HEK293 (cell line): Measurements from ENCODE around the gene RNF34.

Experiments
- MZF1 ChIP-seq: fragments of 450-650 bp; formaldehyde crosslinking; IDR thresholded peaks from 2 replicates; pipeline ENCODE4 v1.5.1; 2017; ENCODE audit warnings: missing biosample characterization, missing genetic modification characterization, borderline replicate concordance
- PRDM1 ChIP-seq: fragments of 450-650 bp; formaldehyde crosslinking; IDR thresholded peaks from 2 replicates; pipeline ENCODE4; 2016; ENCODE audit warnings: missing biosample characterization, missing genetic modification characterization
- ZNF121 ChIP-seq: fragments of 450-650 bp; formaldehyde crosslinking; IDR thresholded peaks from 2 replicates; pipeline ENCODE4 v1.5.1; 2016; ENCODE audit warnings: missing biosample characterization, missing genetic modification characterization
- ZNF138 ChIP-seq: fragments of 450-650 bp; formaldehyde crosslinking; IDR thresholded peaks from 2 replicates; pipeline ENCODE4 v1.5.1; 2016; ENCODE audit warnings: missing biosample characterization, missing genetic modification characterization, borderline replicate concordance
- ZNF266 ChIP-seq: fragments of 450-650 bp; formaldehyde crosslinking; IDR thresholded peaks from 2 replicates; pipeline ENCODE4 v1.5.1; 2016; ENCODE audit warnings: missing biosample characterization, missing genetic modification characterization, low read depth
- ZNF510 ChIP-seq: fragments of 450-650 bp; formaldehyde crosslinking; IDR thresholded peaks from 2 replicates; pipeline ENCODE4 v1.5.1; 2018; ENCODE audit warnings: mild to moderate bottlenecking, missing genetic modification characterization, missing biosample characterization; ENCODE audit not compliant: insufficient replicate concordance
- ZNF600 ChIP-seq: fragments of 450-650 bp; formaldehyde crosslinking; IDR thresholded peaks from 2 replicates; pipeline ENCODE4 v1.5.1; 2016; ENCODE audit warnings: missing biosample characterization, missing genetic modification characterization
- TF ChIP-seq, protein P1 (sequence below): fragments of 450-650 bp; formaldehyde crosslinking; IDR thresholded peaks from 2 replicates; pipeline ENCODE4 v1.5.1; 2016; ENCODE audit warnings: missing biosample characterization, missing genetic modification characterization

DNA sequence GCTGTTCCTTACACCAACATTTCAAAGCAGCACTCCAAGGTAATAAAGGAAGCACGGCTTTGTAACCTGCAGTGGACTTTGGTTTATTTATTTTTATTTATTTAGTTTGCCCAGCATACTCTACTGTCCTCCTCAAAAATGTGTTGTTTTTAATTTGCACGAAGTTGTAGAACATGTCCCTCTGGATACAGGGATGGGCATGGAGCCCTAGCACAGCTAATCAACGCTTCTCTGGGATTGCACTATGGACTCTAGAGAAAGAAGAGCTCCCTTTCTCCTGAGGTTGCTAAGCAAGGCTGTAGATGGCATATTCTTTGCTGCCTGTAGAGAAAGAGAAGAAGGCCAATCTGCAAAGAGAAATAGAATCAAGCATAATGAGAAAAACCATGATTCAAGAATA, 41.8 kb upstream of the RNF34 start:
- TF ChIP-seq ZNF121 (tag by site-specific recombination) (no peak), ZNF600 (tag by site-specific recombination) (no peak), ZNF510 (no peak), ZNF266 (tag by site-specific recombination) (no peak), PRDM1 (tag by site-specific recombination) (no peak), ZNF138 (no peak), MZF1 (tag by site-specific recombination) (no peak)
- TF ChIP-seq, protein P1, sequence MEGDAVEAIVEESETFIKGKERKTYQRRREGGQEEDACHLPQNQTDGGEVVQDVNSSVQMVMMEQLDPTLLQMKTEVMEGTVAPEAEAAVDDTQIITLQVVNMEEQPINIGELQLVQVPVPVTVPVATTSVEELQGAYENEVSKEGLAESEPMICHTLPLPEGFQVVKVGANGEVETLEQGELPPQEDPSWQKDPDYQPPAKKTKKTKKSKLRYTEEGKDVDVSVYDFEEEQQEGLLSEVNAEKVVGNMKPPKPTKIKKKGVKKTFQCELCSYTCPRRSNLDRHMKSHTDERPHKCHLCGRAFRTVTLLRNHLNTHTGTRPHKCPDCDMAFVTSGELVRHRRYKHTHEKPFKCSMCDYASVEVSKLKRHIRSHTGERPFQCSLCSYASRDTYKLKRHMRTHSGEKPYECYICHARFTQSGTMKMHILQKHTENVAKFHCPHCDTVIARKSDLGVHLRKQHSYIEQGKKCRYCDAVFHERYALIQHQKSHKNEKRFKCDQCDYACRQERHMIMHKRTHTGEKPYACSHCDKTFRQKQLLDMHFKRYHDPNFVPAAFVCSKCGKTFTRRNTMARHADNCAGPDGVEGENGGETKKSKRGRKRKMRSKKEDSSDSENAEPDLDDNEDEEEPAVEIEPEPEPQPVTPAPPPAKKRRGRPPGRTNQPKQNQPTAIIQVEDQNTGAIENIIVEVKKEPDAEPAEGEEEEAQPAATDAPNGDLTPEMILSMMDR (tag by site-specific recombination): no peak
